Heart right ventricle (tissue), 16 donors: ENCODE data around the gene PGA4. TPM values are rescaled to one million over a fixed set of nuclear protein-coding genes. Genes with fewer than 3 reads are reported as not detected.

Experiments used
- ATAC-seq, 8 donors: fragments of 200-7000 bp; cut with Tn5 transposase; one replicate each; pipeline ENCODE4 v1.9.1; 2020; ENCODE audit warnings: mild to moderate bottlenecking in 8 of 8, moderate library complexity in 8 of 8, moderate number of reproducible peaks in 1 of 8
- DNase-seq, 2 donors: peaks; one replicate each; pipeline ENCODE4 v3.0.0-alpha.2; 2020
- H3K27ac ChIP-seq, 10 donors: fragments of 200-600 bp; sonication (generic) in 2 of 10; one replicate each; pipeline versions ENCODE4 v1.5.0 to v1.8.0; 2020 to 2022; ENCODE audit warnings: mild to moderate bottlenecking in 3 of 10
- H3K27me3 ChIP-seq, 7 donors: fragments of 200-600 bp; one replicate each; pipeline ENCODE4 v1.8.0; 2021 to 2022; ENCODE audit warnings: mild to moderate bottlenecking in 2 of 7
- H3K36me3 ChIP-seq, 9 donors: fragments of 200-600 bp; sonication (generic) in 1 of 9; one replicate each; pipeline versions ENCODE4 v1.5.0 to v1.8.0; 2020 to 2022; ENCODE audit warnings: mild to moderate bottlenecking in 2 of 9
- H3K4me1 ChIP-seq, 9 donors: fragments of 200-600 bp; sonication (generic) in 1 of 9; one replicate each; pipeline versions ENCODE4 v1.5.0 to v1.8.0; 2020 to 2022; ENCODE audit warnings: mild to moderate bottlenecking in 4 of 9
- H3K4me3 ChIP-seq, 10 donors: fragments of 200-600 bp; sonication (generic) in 2 of 10; one replicate each; pipeline versions ENCODE4 v1.5.0 to v1.8.0; 2020 to 2022; ENCODE audit warnings: mild to moderate bottlenecking in 7 of 10, moderate library complexity in 2 of 10
- H3K9me3 ChIP-seq, 11 donors: fragments of 200-600 bp in 10 of 11; sonication (generic) in 2 of 11; one replicate each; pipeline versions ENCODE4 v1.5.0 to v1.8.0; 2013 to 2022; ENCODE audit warnings: mild to moderate bottlenecking in 2 of 11, control low read depth in 1 of 11, moderate library complexity in 1 of 11
- CTCF ChIP-seq, 9 donors: fragments of 200-600 bp; sonication (generic) in 2 of 9; IDR thresholded peaks; one replicate each; pipeline versions ENCODE4 v1.5.0 to v1.8.0; 2021 to 2022; ENCODE audit warnings: antibody characterized with exemption in 9 of 9, mild to moderate bottlenecking in 5 of 9, moderate library complexity in 1 of 9
- WGBS, 2 donors: extraction: QIAGEN DNeasy Blood & Tissue Kit; methylation state at CpG; one replicate each; pipeline ENCODE4 v1.1.7; 2013; ENCODE audit warnings: inconsistent platforms in 1 of 2; 5-methylcytosine and 5-hydroxymethylcytosine counted together
- intact Hi-C, 10 donors: fragments of 100-400 bp; cut with DNase I; formaldehyde crosslinking; loops; one replicate each; pipeline versions ENCODE4 v1.11.1 to v1.14.2; 2022
- polyA plus RNA-seq, 2 donors: library from polyadenylated mRNA; stranded (reverse); fragments of 200-250 nt; gene quantifications; one replicate each; pipeline ENCODE4 v1.2.3, GENCODE V29; 2013
- total RNA-seq, 10 donors: library from RNA; stranded (reverse); fragmentation: NEBNext Ultra II Directional in 3 of 10; extraction: Animal tissue kit (Norgen Biotek cat#: 25700) in 3 of 10; gene quantifications; one replicate each; pipeline versions ENCODE4 v1.2.1 to v1.2.4, GENCODE V29; 2021 to 2023
- donor health status: Arrhythmogenic right ventricular cardiomyopathy.
- donor health status: ischemic (EF 13 %, LVEDD 7.1; RV severe dilation, severe dysfunction).
- donor health status: healthy with polysubstance abuse.
- donor health status: DM: no; HTN: yes; CAD: no.
- donor health status: DM: no; HTN: no; CAD: no.
- donor health status: ischemic (EF 25% LVEDD 6.9; RV normal size, moderate dysfunction).
- donor health status: ischemic (EF 25% LVEDD 5.7; RV mildly dilated, moderate dysfunction).
- donor health status: healthy.
- donor health status: DM: yes; HTN: yes; CAD: no.
- donor health status: Ischemic cardiomyopathy.
- donor health status: ischemic (EF 35%, LVEDD 5.7; RV mildly dilated, moderate dysfunction).
- donor health status: nonischemic (EF 11% LVEDD 7.7; RV severe dilation, severe dysfunction).
- donor health status: DM: yes; HTN: yes; CAD: no.
- donor health status: PGD.
- donor health status: ischemic (EF 29% LVEDD 5.4; RV normal size, mild dysfunction).
- donor health status: nonischemic (EF 23%, LVEDD 6.1; RV moderate dilation, normal function).

PGA4 gene
- total and polyA plus RNA-seq, 12 donors = 0.76 to 2.6 (median 2.2) TPM; not detected in 8

- no peak for DNase-seq
- no peak for ATAC-seq
- Histone ChIP-seq H3K4me3 (no peak overlapping the region), H3K27me3 (peaks cover 0 to 36% (median 5%) of the 10 kb centered on the region in 7 donors), H3K9me3 (no peaks in the 10 kb centered on the region), H3K4me1 (peaks cover 0 to 4% (median 0%) of the 10 kb centered on the region in 9 donors), H3K27ac (no peak overlapping the region), H3K36me3 (no peaks in the 10 kb centered on the region)
- TF ChIP-seq CTCF (IDR thresholded peaks at IDR 0.05) = no peak
- intact Hi-C loops = loop anchor here in 7 of 10 donors (2.0 to 10.0 kb wide), 7 partner anchors 49 to 409 kb away; partner anchors contain the start of gene CD6 (in 1 of the 7)
- 78 to 82% methylated on average over 8 of the region's 8 CpGs for WGBS, 2 donors
Measured at GRCh38 chr11:61186504-61186903, 35.6 kb upstream of the PGA4 start.

DNA sequence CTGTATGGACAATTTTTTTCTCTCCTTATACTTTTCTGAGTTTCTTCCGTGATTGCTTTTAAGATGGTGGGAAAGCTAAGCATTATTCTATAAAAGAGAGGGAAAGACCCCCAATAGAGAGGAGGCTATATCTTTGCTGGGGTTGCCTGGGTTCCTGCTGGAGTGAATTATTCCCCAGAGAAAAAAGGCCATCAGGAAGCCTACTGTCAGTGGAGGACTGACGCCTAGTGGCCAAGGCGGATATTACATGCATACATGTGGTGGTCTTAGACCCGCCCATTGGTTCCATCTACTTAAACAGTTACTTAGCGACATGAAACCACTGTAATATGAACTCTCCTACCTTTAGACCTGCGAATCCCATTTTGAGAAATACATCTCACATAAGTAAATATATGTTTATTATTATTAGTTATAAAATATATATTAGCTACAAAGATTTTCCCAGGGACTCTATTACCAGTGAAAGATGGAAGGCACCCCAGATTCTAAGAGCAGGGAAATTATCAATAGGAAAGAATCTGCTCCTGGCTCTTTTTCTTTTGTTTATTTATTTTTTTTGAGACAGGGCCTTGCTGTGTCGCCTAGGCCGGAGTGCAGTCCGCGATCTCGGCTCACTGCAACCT, 34.5 kb upstream of the PGA4 start:
- H3K9me3 ChIP-seq = no peaks in the 10 kb centered on the region
- H3K4me1 ChIP-seq = peaks cover 0 to 4% (median 0%) of the 10 kb centered on the region in 9 donors
- DNase-seq (peak; percentile 56 to 76), ATAC-seq (peak in 7 of 8 donors; percentile 46 to 81 (median 71))
- H3K4me3 ChIP-seq = no peak overlapping the region
- no peaks in the 10 kb centered on the region for H3K36me3 ChIP-seq
- WGBS, 2 donors = 38 to 40% methylated on average over 11 of the region's 11 CpGs
- TF ChIP-seq CTCF (IDR thresholded peaks at IDR 0.05) = peak; percentile 80 to 96 (median 93)
- no peak overlapping the region for H3K27ac ChIP-seq
- intact Hi-C loops = loop anchor here in 7 of 10 donors (2.0 to 10.0 kb wide), 7 partner anchors 50 to 410 kb away; partner anchors contain the start of gene CD6 (in 1 of the 7)
- peaks cover 0 to 45% (median 5%) of the 10 kb centered on the region in 7 donors for H3K27me3 ChIP-seq

DNA sequence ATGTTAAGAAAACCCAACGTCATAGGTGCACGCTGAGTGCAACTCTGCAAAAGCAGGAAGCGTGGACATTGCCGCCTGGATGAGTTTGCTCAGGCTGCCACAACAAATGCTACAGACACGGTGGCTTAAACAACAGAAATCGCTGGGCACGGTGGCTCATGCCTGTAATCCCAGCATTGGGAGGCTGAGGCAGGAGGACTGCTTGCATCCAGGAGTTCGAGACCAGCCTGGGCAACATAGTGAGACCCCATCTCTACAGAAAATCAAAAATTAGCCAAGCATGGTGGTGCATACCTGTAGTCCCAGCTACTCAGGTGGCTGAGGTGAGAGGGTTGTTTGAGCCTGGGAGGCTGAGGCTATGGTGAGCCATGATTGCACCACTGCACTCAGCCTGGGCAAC, 32.2 kb upstream of the PGA4 start:
- H3K27me3 ChIP-seq = peaks cover 0 to 45% (median 5%) of the 10 kb centered on the region in 7 donors
- no peaks in the 10 kb centered on the region for H3K36me3 ChIP-seq
- no peak overlapping the region for H3K27ac ChIP-seq
- H3K9me3 ChIP-seq = no peaks in the 10 kb centered on the region
- intact Hi-C loops = loop anchor here in 7 of 10 donors (5.0 to 10.0 kb wide), 5 partner anchors 53 to 413 kb away; no protein-coding TSS in a partner anchor
- 80 to 87% methylated on average over 8 of the region's 8 CpGs for WGBS, 2 donors
- H3K4me3 ChIP-seq = no peak overlapping the region
- ATAC-seq (no peak), DNase-seq (no peak)
- no peak for TF ChIP-seq CTCF (IDR thresholded peaks at IDR 0.05)
- H3K4me1 ChIP-seq = peaks cover 0 to 4% (median 0%) of the 10 kb centered on the region in 9 donors

DNA sequence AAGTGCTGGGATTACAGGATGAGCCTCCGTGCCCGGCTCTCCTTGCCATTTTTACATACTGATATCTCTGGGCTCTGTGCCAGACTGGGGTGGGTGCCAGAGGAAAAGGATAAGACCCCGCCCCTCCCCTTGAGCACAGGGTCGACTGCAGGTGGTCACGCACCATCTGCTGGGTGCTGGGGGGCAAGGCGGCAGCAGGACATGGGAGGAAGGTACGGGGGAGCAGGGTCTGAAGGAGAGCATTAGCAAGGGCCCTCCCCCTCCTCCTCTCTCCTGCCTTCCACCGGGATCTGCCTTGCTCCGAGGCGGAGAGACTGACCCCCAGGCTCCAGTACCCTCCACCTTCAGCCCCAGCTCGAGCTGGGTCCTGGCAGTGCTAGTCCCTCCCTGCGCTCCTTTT, 28.6 kb upstream of the PGA4 start:
- no peaks in the 10 kb centered on the region for H3K36me3 ChIP-seq
- TF ChIP-seq CTCF (IDR thresholded peaks at IDR 0.05) = no peak
- H3K27me3 ChIP-seq = peaks cover 0 to 54% (median 7%) of the 10 kb centered on the region in 7 donors
- 17 to 19% methylated on average over 9 to 12 of the region's 12 CpGs for WGBS, 2 donors
- H3K4me3 ChIP-seq = no peak overlapping the region
- intact Hi-C loops = no loop called here
- no peak overlapping the region for H3K27ac ChIP-seq
- peaks cover 0 to 6% (median 0%) of the 10 kb centered on the region in 11 donors for H3K9me3 ChIP-seq
- ATAC-seq = peak in 2 of 8 donors; percentile 28 to 29
- DNase-seq = no peak
- no peaks in the 10 kb centered on the region for H3K4me1 ChIP-seq
